ENCODE data around the gene GPR135.

- TF ChIP-seq CTCF (IDR thresholded peaks at IDR 0.05) (no peak), POLR2AphosphoS5 (IDR thresholded peaks at IDR 0.05) (no peak), POLR2A (IDR thresholded peaks at IDR 0.05) (no peak)
Measured at GRCh38 chr14:59450716-59451115, 14.5 kb downstream of the GPR135 start.

All from gastroesophageal sphincter (tissue), 3 donors.